H1 (cell line): ENCODE data around the gene C1orf21.

Experiments used
- EP300 ChIP-seq, 2 experiments: IDR thresholded peaks; 1 replicate in 1 of 2; 2 replicates in 1 of 2; pipeline ENCODE4 v1.6.1; 2011 to 2012; ENCODE audit warnings: low read depth in 2 of 2, low read length in 2 of 2, mild to moderate bottlenecking in 2 of 2, borderline replicate concordance in 1 of 2, inconsistent platforms in 1 of 2, moderate library complexity in 1 of 2
- EZH2 ChIP-seq: fragments of 200-600 bp; sonication (generic); IDR thresholded peaks from 2 replicates; pipeline ENCODE4 v1.7.1; 2012; ENCODE audit warnings: low read depth, mild to moderate bottlenecking, moderate library complexity, low read length, inconsistent platforms; ENCODE audit not compliant: severe bottlenecking
- KDM4A ChIP-seq: IDR thresholded peaks from one replicate; pipeline ENCODE4 v1.7.1; 2012; ENCODE audit warnings: low read depth, mild to moderate bottlenecking, moderate library complexity, low read length, inconsistent platforms; ENCODE audit not compliant: severe bottlenecking
- PHF8 ChIP-seq: fragments of 200-600 bp; sonication (generic); conservative IDR thresholded peaks from 2 replicates; pipeline ENCODE4 v1.7.1; 2012; ENCODE audit warnings: low read depth, mild to moderate bottlenecking, inconsistent platforms, low read length, moderate library complexity
- POLR2AphosphoS5 ChIP-seq: IDR thresholded peaks from 2 replicates; pipeline ENCODE4 v1.6.1; 2011; ENCODE audit warnings: low read depth, low read length
- RXRA ChIP-seq: IDR thresholded peaks from 2 replicates; pipeline ENCODE4 v1.6.1; 2011; ENCODE audit warnings: low read depth, mild to moderate bottlenecking, low read length, moderate library complexity; ENCODE audit not compliant: insufficient read depth

GRCh38 chr1:184437291-184437690, 50.5 kb downstream of the C1orf21 start:
- no peak for TF ChIP-seq RXRA
- no peak for TF ChIP-seq KDM4A
- no peak for TF ChIP-seq EZH2
- no peak for TF ChIP-seq POLR2AphosphoS5
- TF ChIP-seq PHF8 = no peak
- TF ChIP-seq EP300 (IDR thresholded peaks at IDR 0.05; ENCODE audit: borderline replicate concordance in 1 of 2, low read depth in 2 of 2, low read length in 2 of 2) = no peak
